ENCODE results near the gene SEMA6B. TPM values are rescaled to one million over a fixed set of nuclear protein-coding genes. Genes with fewer than 3 reads are reported as not detected.
A peak's percentile ranks its signal among the peaks of the same experiment; 100 is the strongest.

Gene SEMA6B
- total and polyA plus RNA-seq, 7 donors: 2.3 to 11.7 (median 7.1) TPM

DNA sequence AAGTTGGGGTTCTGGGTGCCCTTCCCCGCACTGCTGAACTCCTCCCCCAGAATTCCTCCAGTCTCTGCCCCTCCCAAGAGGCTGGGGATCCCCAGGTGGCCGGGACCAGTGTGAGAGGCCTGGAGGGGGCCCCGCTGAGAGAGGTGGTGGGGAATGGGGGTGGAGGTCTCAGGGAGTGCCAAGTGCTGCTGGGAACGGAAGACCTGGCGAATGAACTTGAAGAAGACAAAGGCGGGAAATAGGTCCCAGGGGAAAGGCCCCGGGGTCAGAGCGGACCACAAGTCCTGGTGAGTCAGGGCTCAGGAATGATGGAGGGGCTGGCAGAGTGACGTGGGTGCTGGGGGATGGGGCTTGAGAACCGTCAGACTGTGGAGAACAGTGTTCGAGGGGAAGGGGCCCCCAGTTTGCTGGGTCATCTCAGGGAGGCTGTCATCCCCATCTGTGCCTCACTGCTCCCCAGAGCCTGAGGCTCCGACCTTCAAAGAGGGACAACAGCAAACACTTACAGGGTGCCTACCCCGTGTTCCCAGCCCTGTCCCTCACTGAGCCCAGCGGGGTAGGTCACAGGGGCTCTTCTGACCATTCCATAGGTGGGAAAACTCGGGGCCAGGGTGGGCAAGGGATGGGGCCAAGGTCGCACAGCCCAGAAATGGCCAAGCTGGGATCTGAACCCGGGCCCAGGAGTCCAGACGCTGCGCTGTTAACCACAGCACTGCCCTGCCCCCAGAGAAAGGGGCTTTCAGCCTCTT, 16.0 kb upstream of the SEMA6B start:
- peak overlapping the region; percentile 69 for H3K27ac ChIP-seq
- peaks cover 0 to 16% (median 5%) of the 10 kb centered on the region in 3 donors for H3K27me3 ChIP-seq (ENCODE audit: insufficient read depth in 3 of 3, low read length in 2 of 3)

DNA sequence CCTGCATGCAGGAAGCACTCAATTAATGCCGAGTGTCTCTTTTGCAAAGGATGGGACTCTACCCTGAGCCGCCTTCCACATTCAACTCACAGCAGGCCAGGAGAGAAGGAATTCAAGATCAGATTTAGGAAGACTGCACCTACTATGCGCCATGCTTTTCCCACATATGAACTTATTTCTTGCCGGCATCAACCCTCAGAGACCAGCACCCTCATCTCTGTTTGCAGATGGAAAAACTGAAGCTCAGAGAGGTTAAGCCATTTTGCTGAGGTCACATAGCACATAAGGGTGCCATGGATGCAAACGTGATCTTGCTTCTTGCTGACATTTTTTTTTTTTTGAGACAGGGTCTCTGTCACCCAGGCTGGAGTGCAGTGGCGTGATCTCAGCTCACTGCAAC, 14.2 kb upstream of the SEMA6B start:
- DNase-seq (no peak), ATAC-seq (no peak)
- peak overlapping the region; percentile 60 for H3K27ac ChIP-seq
- no peaks in the 10 kb centered on the region for H3K9me3 ChIP-seq
- no peak overlapping the region for H3K4me3 ChIP-seq
- intact Hi-C loops (cut with DNase I): no loop called here
- WGBS, 3 donors: 82 to 88% (median 83%) methylated on average over 6 of the region's 6 CpGs
- TF ChIP-seq, protein P1, sequence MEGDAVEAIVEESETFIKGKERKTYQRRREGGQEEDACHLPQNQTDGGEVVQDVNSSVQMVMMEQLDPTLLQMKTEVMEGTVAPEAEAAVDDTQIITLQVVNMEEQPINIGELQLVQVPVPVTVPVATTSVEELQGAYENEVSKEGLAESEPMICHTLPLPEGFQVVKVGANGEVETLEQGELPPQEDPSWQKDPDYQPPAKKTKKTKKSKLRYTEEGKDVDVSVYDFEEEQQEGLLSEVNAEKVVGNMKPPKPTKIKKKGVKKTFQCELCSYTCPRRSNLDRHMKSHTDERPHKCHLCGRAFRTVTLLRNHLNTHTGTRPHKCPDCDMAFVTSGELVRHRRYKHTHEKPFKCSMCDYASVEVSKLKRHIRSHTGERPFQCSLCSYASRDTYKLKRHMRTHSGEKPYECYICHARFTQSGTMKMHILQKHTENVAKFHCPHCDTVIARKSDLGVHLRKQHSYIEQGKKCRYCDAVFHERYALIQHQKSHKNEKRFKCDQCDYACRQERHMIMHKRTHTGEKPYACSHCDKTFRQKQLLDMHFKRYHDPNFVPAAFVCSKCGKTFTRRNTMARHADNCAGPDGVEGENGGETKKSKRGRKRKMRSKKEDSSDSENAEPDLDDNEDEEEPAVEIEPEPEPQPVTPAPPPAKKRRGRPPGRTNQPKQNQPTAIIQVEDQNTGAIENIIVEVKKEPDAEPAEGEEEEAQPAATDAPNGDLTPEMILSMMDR (IDR thresholded peaks at IDR 0.05): no peak
- no peaks in the 10 kb centered on the region for H3K4me1 ChIP-seq
- H3K36me3 ChIP-seq (ENCODE audit: insufficient read depth in 1 of 2, low read depth in 1 of 2): no peaks in the 10 kb centered on the region
- peaks cover 0 to under 1% (median 0%) of the 10 kb centered on the region in 3 donors for H3K27me3 ChIP-seq (ENCODE audit: insufficient read depth in 3 of 3, low read length in 2 of 3)

More for the DNA sequence above, 16.0 kb upstream of the SEMA6B start:
- 28 to 43% (median 37%) methylated on average over 19 of the region's 19 CpGs for WGBS, 3 donors
- intact Hi-C loops (cut with DNase I): loop anchor here (2.0 to 5.0 kb wide), 3 partner anchors 57 to 137 kb away; no protein-coding TSS in a partner anchor
- no peaks in the 10 kb centered on the region for H3K4me1 ChIP-seq
- no peaks in the 10 kb centered on the region for H3K36me3 ChIP-seq (ENCODE audit: insufficient read depth in 1 of 2, low read depth in 1 of 2)
- H3K4me3 ChIP-seq: no peak overlapping the region
- ATAC-seq (peak; percentile 61 to 70 (median 66)), DNase-seq (peak; percentile 64 to 79)
- TF ChIP-seq, protein P1 (IDR thresholded peaks at IDR 0.05): no peak
- H3K9me3 ChIP-seq: no peaks in the 10 kb centered on the region

GRCh38 chr19:4571305-4571917, 11.9 kb upstream of the SEMA6B start:
- WGBS, 3 donors: 24 to 31% (median 29%) methylated on average over 20 to 22 of the region's 22 CpGs
- Histone ChIP-seq H3K36me3 (ENCODE audit: insufficient read depth in 1 of 2, low read depth in 1 of 2) (no peaks in the 10 kb centered on the region), H3K27ac (no peak overlapping the region), H3K4me3 (no peak overlapping the region), H3K4me1 (no peaks in the 10 kb centered on the region), H3K27me3 (ENCODE audit: insufficient read depth in 3 of 3, low read length in 2 of 3) (no peaks in the 10 kb centered on the region), H3K9me3 (no peaks in the 10 kb centered on the region)
- intact Hi-C loops (cut with DNase I): no loop called here
- DNase-seq: no peak
- TF ChIP-seq, protein P1 (IDR thresholded peaks at IDR 0.05): no peak
- no peak for ATAC-seq

GRCh38 chr19:4570916-4571304, 11.4 kb upstream of the SEMA6B start:
- Histone ChIP-seq H3K36me3 (ENCODE audit: insufficient read depth in 1 of 2, low read depth in 1 of 2) (no peaks in the 10 kb centered on the region), H3K4me3 (no peak overlapping the region), H3K27ac (no peak overlapping the region), H3K9me3 (no peaks in the 10 kb centered on the region), H3K27me3 (ENCODE audit: insufficient read depth in 3 of 3, low read length in 2 of 3) (no peaks in the 10 kb centered on the region), H3K4me1 (no peaks in the 10 kb centered on the region)
- ATAC-seq: no peak
- DNase-seq: no peak
- WGBS, 3 donors: 89 to 90% (median 90%) methylated on average over 5 of the region's 5 CpGs
- TF ChIP-seq, protein P1 (IDR thresholded peaks at IDR 0.05): no peak
- intact Hi-C loops (cut with DNase I): no loop called here

All from psoas muscle (tissue), 8 donors.